H9 (cell line): ENCODE results near the gene PTPN12. TPM values are rescaled to one million over a fixed set of nuclear protein-coding genes. Genes with fewer than 3 reads are reported as not detected.

Experiments used
- DNase-seq: peaks from one replicate; pipeline ENCODE4 v3.0.0-alpha.2; 2017
- H2AFZ ChIP-seq: one replicate; pipeline ENCODE4 v1.6.1; 2013; ENCODE audit warnings: mild to moderate bottlenecking, low read length, control low read depth, moderate library complexity
- H2AK5ac ChIP-seq: 2 replicates; pipeline ENCODE4 v1.6.1; 2013; ENCODE audit warnings: low read length, control low read depth, mixed read lengths; ENCODE audit not compliant: insufficient read length
- H2BK120ac ChIP-seq: one replicate; pipeline ENCODE4 v1.6.1; 2013; ENCODE audit warnings: low read depth, mild to moderate bottlenecking, low read length, control low read depth, inconsistent platforms; ENCODE audit not compliant: poor library complexity, severe bottlenecking
- H2BK12ac ChIP-seq: 2 replicates; pipeline ENCODE4 v1.6.1; 2013; ENCODE audit warnings: low read length, control low read depth, mixed read lengths, low read depth; ENCODE audit not compliant: insufficient read length
- H2BK15ac ChIP-seq: 2 replicates; pipeline ENCODE4 v1.6.1; 2013; ENCODE audit warnings: low read depth, low read length, control low read depth
- H2BK20ac ChIP-seq: one replicate; pipeline ENCODE4 v1.6.1; 2013; ENCODE audit warnings: low read depth, mild to moderate bottlenecking, low read length, control low read depth, inconsistent platforms; ENCODE audit not compliant: poor library complexity, severe bottlenecking
- H2BK5ac ChIP-seq: 2 replicates; pipeline ENCODE4 v1.6.1; 2013; ENCODE audit warnings: low read length, control low read depth, mixed read lengths; ENCODE audit not compliant: insufficient read length
- H3K14ac ChIP-seq: 2 replicates; pipeline ENCODE4 v1.6.1; 2013; ENCODE audit warnings: low read length, control low read depth; ENCODE audit not compliant: insufficient read depth
- H3K18ac ChIP-seq: 2 replicates; pipeline ENCODE4 v1.6.1; 2013; ENCODE audit warnings: low read depth, mild to moderate bottlenecking, mixed read lengths, low read length, control low read depth; ENCODE audit not compliant: insufficient read length
- H3K23ac ChIP-seq: 2 replicates; pipeline ENCODE4 v1.6.1; 2013; ENCODE audit warnings: low read length, control low read depth, mixed read lengths, low read depth; ENCODE audit not compliant: insufficient read length
- H3K23me2 ChIP-seq: 2 replicates; pipeline ENCODE4 v1.6.1; 2013; ENCODE audit warnings: low read depth, mild to moderate bottlenecking, mixed read lengths, low read length, control low read depth; ENCODE audit not compliant: insufficient read length, poor library complexity, severe bottlenecking
- H3K27ac ChIP-seq: 2 replicates; pipeline ENCODE4 v1.5.1; 2013; ENCODE audit warnings: low read length, control low read depth, mixed read lengths, low read depth; ENCODE audit not compliant: insufficient read length
- H3K27me3 ChIP-seq: 2 replicates; pipeline ENCODE4 v1.6.1; 2013; ENCODE audit warnings: low read length, control low read depth, inconsistent platforms; ENCODE audit not compliant: insufficient read depth
- H3K4ac ChIP-seq: 2 replicates; pipeline ENCODE4 v1.6.1; 2013; ENCODE audit warnings: low read depth, mild to moderate bottlenecking, control low read depth, inconsistent platforms, low read length, moderate library complexity
- H3K4me1 ChIP-seq: 2 replicates; pipeline ENCODE4 v1.6.1; 2013; ENCODE audit warnings: low read length, control low read depth, inconsistent platforms; ENCODE audit not compliant: insufficient read depth
- H3K4me2 ChIP-seq: 2 replicates; pipeline ENCODE4 v1.6.1; 2013; ENCODE audit warnings: low read length, control low read depth, mixed read lengths; ENCODE audit not compliant: insufficient read length, insufficient read depth
- H3K56ac ChIP-seq: 2 replicates; pipeline ENCODE4 v1.6.1; 2013; ENCODE audit warnings: low read depth, mild to moderate bottlenecking, mixed read lengths, low read length, control low read depth; ENCODE audit not compliant: insufficient read length
- H3K79me1 ChIP-seq: 2 replicates; pipeline ENCODE4 v1.6.1; 2013; ENCODE audit warnings: low read depth, mild to moderate bottlenecking, moderate library complexity, low read length, control low read depth, inconsistent platforms; ENCODE audit not compliant: insufficient read depth, poor library complexity, severe bottlenecking
- H3K79me2 ChIP-seq: 2 replicates; pipeline ENCODE4 v1.6.1; 2013; ENCODE audit warnings: low read length, control low read depth, inconsistent platforms; ENCODE audit not compliant: insufficient read depth
- H3K9ac ChIP-seq: 2 replicates; pipeline ENCODE4 v1.6.1; 2013; ENCODE audit warnings: low read length, control low read depth, mixed read lengths; ENCODE audit not compliant: insufficient read length; ENCODE audit errors: extremely low read depth
- H3K9me3 ChIP-seq: one replicate; pipeline ENCODE4 v1.6.1; 2013; ENCODE audit warnings: low read depth, low read length, inconsistent platforms; ENCODE audit not compliant: control insufficient read depth
- H3T11ph ChIP-seq: one replicate; pipeline ENCODE4 v1.6.1; 2013; ENCODE audit warnings: mild to moderate bottlenecking, low read length, control low read depth, inconsistent platforms
- H4K20me1 ChIP-seq: one replicate; pipeline ENCODE4 v1.6.1; 2013; ENCODE audit not compliant: control insufficient read depth, insufficient read length, insufficient read depth
- H4K5ac ChIP-seq: 2 replicates; pipeline ENCODE4 v1.6.1; 2013; ENCODE audit warnings: low read depth, mild to moderate bottlenecking, mixed read lengths, low read length, control low read depth; ENCODE audit not compliant: insufficient read length
- H4K8ac ChIP-seq: replicated peaks from 2 replicates; pipeline ENCODE4 v1.6.1; 2013; ENCODE audit warnings: low read length, control low read depth, mixed read lengths, low read depth; ENCODE audit not compliant: insufficient read length
- H4K91ac ChIP-seq: 2 replicates; pipeline ENCODE4 v1.6.1; 2013; ENCODE audit warnings: low read depth, mild to moderate bottlenecking, moderate library complexity, mixed read lengths, low read length, control low read depth; ENCODE audit not compliant: insufficient read length
- H3K27ac Mint-ChIP-seq, 3 experiments: 2 replicates in 2 of 3; 3 replicates in 1 of 3; pipeline ENCODE4 v1.8.0; 2020 to 2021; ENCODE audit warnings: mixed read lengths in 3 of 3, mild to moderate bottlenecking in 1 of 3, moderate library complexity in 1 of 3
- H3K27me3 Mint-ChIP-seq: 2 replicates; pipeline ENCODE4 v1.8.0; 2021; ENCODE audit warnings: low read depth, mild to moderate bottlenecking, moderate library complexity, mixed read lengths
- H3K36me3 Mint-ChIP-seq, 3 experiments: 2 replicates in 2 of 3; 3 replicates in 1 of 3; pipeline ENCODE4 v1.8.0; 2020 to 2021; ENCODE audit warnings: low read depth in 3 of 3, mixed read lengths in 3 of 3; ENCODE audit not compliant: insufficient read depth in 1 of 3
- H3K4me1 Mint-ChIP-seq, 2 experiments: 2 replicates each; pipeline ENCODE4 v1.8.0; 2020; ENCODE audit warnings: mixed read lengths in 2 of 2
- H3K4me3 Mint-ChIP-seq, 2 experiments: 2 replicates in 1 of 2; 3 replicates in 1 of 2; pipeline ENCODE4 v1.8.0; 2020 to 2021; ENCODE audit warnings: mild to moderate bottlenecking in 2 of 2, mixed read lengths in 2 of 2, moderate library complexity in 1 of 2
- H3K9me3 Mint-ChIP-seq, 2 experiments: 2 replicates in 1 of 2; 3 replicates in 1 of 2; pipeline ENCODE4 v1.8.0; 2020; ENCODE audit warnings: mild to moderate bottlenecking in 2 of 2, mixed read lengths in 2 of 2, moderate library complexity in 1 of 2
- WGBS: extraction: QIAGEN DNeasy Blood & Tissue Kit; methylation state at CpG from one replicate; pipeline ENCODE4 v1.1.7; 2013; ENCODE audit warnings: missing lambda C conversion rate, low lambda C conversion rate, mixed read lengths; ENCODE audit not compliant: insufficient read length; ENCODE audit errors: extremely low coverage; 5-methylcytosine and 5-hydroxymethylcytosine counted together
- total RNA-seq: library from RNA; stranded (reverse); gene quantifications from 2 replicates; pipeline ENCODE4 v1.2.1, GENCODE V29; 2021
- TF ChIP-seq, protein P1 (sequence below): fragments of 200-600 bp; sonication (generic); conservative IDR thresholded peaks from 3 replicates; pipeline ENCODE4 v1.8.0; 2021; ENCODE audit warnings: antibody characterized with exemption, mild to moderate bottlenecking

PTPN12 gene
- total RNA-seq, 1 experiment from 2014 or later: 128 TPM

DNA sequence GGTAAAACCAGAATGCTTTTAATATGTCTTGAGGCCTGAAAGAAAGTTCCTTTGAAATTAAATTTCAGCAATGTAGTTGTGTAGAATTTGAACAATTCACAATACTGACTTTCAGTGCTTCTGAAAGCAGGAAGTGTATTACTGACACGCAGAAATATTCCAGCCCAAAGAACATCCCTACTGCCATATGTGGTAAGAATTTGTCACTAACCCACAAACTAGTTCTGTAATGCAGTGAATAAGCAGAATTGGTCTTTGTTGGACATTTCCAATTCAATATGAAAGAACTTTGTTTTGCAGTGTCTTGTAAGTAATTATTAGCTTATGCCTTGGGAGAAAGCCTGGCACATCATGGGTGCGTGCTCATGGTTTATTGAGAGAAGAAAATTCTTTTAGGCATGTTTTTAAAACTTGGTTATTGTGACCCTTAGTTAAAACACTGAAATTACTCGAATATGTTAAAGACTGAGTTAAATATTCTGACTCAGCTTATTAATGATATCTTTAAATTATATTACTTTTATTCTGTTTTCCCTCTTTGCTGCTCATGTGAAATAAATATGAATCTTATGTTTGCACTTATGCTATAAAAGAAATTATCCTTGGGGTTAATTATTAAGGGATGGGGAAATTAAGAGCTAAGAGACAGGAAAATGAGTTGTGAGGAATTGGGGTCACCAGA, 33.4 kb downstream of the PTPN12 start:
- Mint-ChIP-seq H3K27me3 (no peaks in the 10 kb centered on the region), H3K4me3 (no peak overlapping the region), H3K27ac (0 out of 7 replicates have a peak overlapping the region, but pooled peaks of 1 of the 3 experiments have one; percentile 30), H3K4me1 (peaks cover 13 to 17% of the 10 kb centered on the region in 2 experiments), H3K36me3 (peaks cover 12 to 44% (median 44%) of the 10 kb centered on the region in 3 experiments; a peak in 6 of 7 replicates), H3K9me3 (no peaks in the 10 kb centered on the region)
- Histone ChIP-seq H3K27me3 (no peaks in the 10 kb centered on the region), H3K4ac (no peak overlapping the region), H4K5ac (no peak overlapping the region), H3K14ac (no peak overlapping the region), H4K8ac (no peak overlapping the region), H3K4me1 (no peaks in the 10 kb centered on the region; the same call in 1 of the 2 replicates), H3K27ac (no peak overlapping the region), H2AFZ (no peak overlapping the region), H2BK5ac (no peak overlapping the region), H2BK120ac (no peak overlapping the region), H3T11ph (no peak overlapping the region), H3K18ac (no peak overlapping the region), H2BK12ac (no peak overlapping the region), H2AK5ac (no peak overlapping the region), H2BK15ac (no peak overlapping the region), H4K20me1 (no peaks in the 10 kb centered on the region), H3K4me2 (no peak overlapping the region), H2BK20ac (no peak overlapping the region), H3K56ac (no peak overlapping the region), H3K79me1 (peaks cover 10% of the 10 kb centered on the region), H3K23ac (no peak overlapping the region), H4K91ac (no peak overlapping the region), H3K9me3 (no peaks in the 10 kb centered on the region), H3K79me2 (peaks cover 13% of the 10 kb centered on the region; the same call in 1 of the 2 replicates), H3K23me2 (no peaks in the 10 kb centered on the region), H3K9ac (no peak overlapping the region)
- WGBS: no CpG with 5 or more reads among the region's 3 CpGs
- no peak for DNase-seq
- TF ChIP-seq, protein P1, sequence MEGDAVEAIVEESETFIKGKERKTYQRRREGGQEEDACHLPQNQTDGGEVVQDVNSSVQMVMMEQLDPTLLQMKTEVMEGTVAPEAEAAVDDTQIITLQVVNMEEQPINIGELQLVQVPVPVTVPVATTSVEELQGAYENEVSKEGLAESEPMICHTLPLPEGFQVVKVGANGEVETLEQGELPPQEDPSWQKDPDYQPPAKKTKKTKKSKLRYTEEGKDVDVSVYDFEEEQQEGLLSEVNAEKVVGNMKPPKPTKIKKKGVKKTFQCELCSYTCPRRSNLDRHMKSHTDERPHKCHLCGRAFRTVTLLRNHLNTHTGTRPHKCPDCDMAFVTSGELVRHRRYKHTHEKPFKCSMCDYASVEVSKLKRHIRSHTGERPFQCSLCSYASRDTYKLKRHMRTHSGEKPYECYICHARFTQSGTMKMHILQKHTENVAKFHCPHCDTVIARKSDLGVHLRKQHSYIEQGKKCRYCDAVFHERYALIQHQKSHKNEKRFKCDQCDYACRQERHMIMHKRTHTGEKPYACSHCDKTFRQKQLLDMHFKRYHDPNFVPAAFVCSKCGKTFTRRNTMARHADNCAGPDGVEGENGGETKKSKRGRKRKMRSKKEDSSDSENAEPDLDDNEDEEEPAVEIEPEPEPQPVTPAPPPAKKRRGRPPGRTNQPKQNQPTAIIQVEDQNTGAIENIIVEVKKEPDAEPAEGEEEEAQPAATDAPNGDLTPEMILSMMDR: no peak
